Stimulated activated CD8-positive, alpha-beta memory T cell treated with anti-CD3 and anti-CD28 coated beads, Interleukin-4, amount 100 ng/mL, for 1 hour (primary cell): ENCODE results near the gene SPTBN4.
"Not testable (repeated sequence)": the region's sequence is repeated elsewhere in the genome, so short reads cannot be mapped to it uniquely, and the experiment has no call there.

Experiments used
- DNase-seq, 2 donors: peaks; one replicate each; pipeline ENCODE4 v3.0.0-alpha.2; 2020; ENCODE audit warnings: low read depth in 2 of 2, low spot score in 1 of 2

SPTBN4 gene

DNA sequence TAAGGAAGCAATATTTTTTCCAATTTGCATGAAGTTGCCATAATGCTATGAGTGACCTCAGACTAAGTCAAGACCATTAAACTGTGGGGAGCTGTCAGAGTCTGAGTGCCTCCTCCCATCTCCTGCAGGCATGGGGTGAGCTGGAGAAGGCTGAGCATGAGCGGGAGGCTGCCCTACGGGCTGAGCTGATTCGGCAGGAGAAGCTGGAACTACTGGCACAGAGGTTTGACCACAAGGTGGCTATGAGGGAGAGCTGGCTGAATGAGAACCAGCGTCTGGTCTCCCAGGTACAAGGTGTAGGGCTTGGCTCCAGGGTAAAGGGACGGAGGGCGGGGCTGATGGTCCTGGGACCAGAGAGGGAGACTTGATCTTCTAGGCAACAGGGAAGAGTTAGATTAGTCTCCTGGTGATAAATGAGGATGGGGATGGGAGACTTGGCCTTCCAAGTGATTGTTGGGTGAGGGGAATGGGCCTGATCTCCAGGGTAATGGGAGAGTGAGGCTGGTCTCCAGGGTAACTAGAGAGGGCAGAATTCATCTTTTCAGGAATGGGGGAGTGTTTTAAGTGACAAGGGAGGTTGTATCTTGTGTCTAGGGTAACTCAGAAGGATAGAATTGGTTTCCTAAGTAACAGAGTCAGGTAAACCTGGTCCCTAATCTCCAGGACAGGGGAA is 36.0 kb downstream of the SPTBN4 start:
- DNase-seq = no peak

DNA sequence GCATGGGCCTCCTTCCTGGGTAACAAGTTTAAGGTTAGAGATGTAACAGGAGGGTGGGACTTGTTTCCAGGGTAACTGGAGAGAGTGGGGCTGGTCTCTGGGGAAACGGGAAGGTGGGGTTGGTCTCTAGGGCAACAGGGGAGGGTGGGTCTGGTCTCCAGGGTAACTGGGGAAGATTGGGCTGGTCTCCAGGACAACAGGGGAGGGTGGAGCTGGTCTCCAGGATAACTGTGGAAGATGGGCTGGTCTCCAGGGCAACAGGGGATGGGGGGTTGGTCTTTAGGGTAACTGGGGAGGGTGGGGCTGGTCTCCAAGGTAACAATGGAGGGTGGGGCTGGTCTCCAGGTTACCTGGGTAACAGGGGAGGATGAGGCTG is 36.5 kb downstream of the SPTBN4 start:
- DNase-seq = no peak

DNA sequence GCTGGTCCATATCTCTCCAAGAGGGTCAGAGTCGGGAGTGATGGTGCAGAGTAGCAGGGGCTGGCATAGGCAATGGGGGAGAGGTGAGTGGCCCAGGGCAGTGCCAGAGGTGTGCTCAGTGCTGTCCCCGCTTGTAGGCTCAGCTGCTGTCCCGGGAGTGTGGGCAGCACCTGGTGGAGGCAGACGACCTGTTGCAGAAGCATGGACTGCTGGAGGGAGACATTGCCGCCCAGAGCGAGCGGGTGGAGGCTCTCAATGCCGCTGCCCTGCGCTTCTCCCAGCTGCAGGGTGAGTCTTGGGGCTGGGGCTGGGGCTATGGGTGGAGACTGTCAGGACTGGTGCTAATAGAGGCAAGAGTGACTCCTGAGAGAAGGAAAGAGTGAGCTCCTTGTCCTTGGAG is 39.3 kb downstream of the SPTBN4 start:
- DNase-seq = no peak

DNA sequence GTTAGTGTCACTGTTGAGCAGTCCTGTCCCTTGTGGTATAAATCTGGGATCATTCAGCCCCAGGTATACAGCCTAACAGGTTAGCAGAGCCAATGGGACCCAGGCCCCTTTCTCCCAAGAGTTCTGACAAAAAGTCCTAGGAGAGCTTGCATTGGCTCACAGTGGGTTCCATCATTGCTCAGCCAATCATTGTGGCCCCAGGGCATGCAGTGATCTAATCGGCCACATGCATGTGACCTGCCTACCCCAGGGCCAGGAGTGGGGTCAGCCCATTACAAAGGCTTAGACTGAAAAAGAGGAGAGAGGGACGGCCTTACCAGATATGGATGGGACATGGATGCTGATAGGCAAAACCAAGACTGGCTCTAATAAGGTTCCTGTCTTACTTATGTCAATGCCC is 41.1 kb downstream of the SPTBN4 start:
- no peak for DNase-seq

DNA sequence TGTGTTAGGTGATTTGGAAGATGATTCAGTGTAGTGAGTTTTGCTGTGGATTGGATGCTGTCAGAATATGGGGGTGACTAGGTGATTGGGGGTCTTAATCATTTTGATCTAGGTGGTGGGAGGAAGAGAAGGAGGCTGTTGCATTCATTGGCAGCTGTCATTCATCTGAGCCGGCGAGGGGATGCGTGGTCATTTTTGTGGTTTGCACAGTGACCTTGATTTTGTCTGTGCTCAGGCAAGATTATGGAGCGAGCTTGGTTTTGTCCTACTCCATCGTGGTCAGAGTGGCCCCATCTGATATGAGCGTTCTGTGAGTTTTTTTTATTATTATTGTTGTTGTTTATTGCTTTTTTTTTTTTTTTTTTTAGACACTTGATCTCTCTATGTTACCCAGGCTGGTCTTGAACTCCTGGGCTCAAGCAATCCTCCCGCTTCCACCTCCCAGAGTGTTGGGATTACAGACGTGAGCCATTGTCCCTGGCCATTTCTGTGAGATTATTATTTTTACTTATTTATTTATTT is 42.0 kb downstream of the SPTBN4 start:
- no peak for DNase-seq

DNA sequence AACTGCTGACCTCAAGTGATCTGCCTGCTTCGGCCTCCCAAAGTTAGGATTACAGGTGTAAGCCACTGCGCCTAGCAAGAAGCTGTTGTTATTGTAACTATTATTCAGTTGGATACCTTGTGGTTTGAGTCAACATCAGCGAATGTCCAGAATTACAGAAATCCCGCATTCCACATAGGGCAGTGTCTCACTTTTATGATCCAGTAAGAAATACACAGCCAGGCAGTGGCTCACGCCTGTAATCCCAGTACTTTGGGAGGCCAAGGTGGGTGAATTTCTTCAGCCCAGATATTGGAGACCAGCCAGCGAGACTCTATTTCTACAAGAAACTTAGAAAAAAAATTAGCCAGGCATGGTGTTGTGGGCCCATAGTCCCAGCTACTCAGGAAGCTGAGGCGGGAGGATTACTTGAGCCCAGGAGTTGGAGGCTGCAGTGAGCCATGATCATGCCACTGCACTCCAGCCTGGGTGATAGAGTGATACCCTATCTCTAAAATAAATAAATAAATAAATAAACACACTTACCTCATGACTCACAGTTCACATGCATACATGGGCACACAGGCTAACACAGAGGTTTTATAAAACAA is 43.8 kb downstream of the SPTBN4 start:
- DNase-seq = no peak

DNA sequence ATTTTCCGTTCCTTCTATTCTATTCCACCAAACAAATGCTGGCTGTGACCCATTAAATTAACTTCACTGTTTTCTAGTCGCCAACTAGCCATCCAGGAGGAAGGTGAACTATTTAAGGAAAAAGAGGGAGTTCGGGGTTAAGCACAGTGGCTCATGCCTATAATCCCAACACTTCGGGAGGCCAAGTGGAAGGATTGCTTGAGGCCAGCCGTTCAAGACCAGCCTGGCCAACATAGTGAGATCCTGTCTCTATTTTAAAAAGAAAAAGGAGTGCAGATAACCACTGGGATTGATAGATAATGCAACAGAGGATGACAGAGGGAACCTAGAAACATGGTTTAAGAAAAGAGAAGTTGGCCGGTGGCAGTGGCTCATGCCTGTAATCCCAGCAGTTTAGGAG is 44.7 kb downstream of the SPTBN4 start:
- no peak for DNase-seq

DNA sequence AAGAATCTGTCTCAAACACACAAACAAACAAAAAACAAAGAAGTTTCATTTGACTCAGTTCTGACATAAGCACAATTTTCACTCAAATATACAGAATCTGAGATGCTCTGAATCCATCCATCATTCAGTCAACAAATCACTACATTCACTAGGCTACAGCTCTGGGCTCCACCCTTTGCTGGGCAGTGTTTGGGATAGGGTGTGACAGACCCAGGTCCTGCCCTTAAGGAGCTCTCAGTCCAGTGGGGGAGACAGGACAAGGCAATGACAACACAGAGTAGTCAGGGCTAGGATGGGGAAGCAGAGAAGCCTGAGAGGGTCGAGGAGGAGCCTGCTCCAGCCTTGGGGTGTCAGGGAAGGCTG is 45.3 kb downstream of the SPTBN4 start:
- DNase-seq = no peak

DNA sequence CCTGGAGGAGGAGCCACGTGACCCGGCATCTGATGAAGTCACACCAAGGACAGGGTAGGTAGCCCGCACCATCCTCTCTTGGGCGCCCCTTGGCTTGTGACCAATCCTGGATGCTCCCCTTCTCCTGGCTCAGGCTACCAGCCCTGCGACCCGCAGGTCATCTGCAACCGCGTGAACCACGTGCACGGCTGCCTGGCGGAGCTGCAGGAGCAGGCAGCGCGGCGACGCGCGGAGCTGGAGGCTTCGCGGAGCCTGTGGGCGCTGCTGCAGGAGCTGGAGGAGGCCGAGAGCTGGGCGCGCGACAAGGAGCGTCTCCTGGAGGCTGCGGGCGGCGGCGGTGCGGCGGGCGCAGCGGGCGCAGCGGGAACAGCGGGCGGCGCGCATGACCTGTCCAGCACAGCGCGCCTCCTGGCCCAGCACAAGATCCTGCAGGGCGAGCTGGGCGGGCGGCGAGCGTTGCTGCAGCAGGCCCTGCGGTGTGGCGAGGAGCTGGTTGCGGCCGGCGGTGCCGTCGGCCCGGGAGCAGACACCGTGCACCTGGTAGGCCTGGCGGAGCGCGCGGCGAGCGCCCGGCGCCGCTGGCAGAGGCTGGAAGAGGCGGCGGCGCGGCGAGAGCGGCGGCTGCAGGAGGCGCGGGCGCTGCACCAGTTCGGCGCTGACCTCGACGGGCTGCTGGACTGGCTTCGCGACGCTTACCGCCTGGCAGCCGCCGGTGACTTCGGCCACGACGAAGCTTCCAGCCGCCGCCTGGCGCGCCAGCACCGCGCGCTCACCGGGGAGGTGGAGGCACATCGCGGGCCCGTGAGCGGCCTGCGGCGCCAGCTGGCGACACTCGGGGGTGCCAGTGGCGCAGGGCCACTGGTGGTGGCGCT is 45.9 kb downstream of the SPTBN4 start:
- DNase-seq = no peak

DNA sequence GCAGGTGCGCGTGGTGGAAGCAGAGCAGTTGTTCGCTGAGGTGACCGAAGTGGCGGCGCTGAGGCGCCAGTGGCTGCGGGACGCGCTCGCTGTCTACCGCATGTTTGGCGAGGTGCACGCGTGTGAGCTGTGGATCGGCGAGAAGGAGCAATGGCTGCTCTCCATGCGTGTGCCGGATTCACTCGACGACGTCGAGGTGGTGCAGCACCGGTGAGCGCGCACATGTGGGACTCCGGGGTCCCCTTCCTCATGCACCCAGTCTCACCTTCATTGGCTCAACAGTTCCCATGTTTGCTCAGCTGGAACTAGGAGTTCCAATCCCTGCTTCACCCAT is 46.5 kb downstream of the SPTBN4 start:
- no peak for DNase-seq

DNA sequence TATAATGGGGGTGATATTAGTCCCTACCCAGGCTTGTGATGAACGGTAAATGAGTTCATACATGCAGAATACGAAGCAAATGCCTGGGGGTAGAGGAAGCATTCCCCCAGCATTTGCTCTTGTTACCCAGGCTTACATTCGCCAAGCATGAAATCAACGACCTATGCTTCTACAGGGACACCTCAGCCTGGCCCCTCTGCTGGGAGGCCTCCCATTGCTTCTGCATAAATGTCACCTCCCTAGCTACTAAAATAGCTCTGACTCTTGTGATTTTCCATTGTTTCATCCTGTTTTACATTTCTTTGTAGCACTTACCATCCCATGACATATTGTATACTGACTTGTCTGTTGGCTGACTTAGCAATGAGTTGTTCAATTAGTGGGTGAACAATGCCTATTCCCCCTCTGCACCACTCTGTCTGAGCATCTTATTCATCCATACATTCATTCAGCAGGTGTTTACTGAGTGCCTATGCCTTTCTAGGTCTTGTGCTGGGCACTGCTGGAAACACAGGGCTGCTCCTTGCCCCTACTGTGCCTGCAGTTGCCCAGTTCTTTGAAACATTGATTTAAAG is 47.0 kb downstream of the SPTBN4 start:
- DNase-seq = no peak

DNA sequence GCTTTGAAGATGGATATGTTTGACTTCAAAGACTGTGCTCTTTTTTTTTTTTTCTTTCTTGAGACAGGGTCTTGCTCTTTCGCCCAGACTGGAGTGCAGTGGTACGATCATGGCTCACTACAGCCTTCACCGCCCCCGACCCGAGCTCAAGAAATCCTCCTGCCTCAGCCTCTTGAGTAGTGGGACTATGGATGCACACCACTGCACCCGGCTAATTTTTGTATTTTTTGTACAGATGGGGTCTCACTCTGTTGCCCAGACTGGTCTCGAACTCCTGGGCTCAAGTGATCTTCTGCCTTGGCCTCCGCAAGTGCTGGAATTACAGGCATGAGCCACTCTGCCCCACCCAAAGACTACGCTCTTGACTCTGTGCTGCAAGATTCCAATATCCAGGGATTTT is 50.4 kb downstream of the SPTBN4 start:
- no peak for DNase-seq

DNA sequence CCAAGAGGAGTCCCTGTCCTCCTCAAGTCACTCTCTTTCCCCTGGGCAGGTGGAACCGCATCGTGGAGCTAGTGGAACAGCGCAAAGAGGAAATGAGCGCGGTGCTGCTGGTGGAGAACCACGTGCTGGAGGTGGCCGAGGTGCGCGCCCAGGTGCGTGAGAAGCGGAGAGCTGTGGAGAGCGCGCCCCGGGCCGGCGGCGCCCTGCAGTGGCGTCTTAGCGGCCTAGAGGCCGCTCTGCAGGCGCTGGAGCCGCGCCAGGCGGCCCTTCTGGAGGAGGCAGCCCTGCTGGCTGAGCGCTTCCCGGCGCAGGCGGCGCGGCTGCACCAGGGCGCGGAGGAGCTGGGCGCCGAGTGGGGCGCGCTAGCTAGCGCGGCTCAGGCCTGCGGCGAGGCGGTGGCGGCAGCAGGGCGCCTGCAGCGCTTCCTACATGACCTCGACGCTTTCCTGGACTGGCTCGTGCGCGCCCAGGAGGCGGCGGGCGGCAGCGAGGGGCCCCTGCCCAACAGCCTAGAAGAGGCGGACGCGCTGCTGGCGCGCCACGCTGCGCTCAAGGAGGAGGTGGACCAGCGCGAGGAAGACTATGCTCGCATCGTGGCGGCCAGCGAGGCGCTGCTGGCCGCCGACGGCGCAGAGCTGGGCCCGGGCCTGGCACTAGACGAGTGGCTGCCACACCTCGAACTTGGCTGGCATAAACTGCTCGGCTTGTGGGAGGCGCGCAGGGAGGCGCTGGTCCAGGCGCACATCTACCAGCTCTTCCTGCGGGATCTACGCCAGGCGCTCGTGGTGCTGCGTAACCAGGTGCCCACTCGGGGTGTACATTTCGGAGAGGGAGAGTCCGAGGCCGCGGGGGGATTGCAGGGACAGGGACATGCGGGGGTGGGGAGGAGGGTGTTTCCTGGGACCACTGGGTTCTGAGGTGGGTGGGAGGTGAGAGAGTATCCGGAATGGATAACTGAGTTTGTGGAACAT is 52.8 kb downstream of the SPTBN4 start:
- DNase-seq = no peak

DNA sequence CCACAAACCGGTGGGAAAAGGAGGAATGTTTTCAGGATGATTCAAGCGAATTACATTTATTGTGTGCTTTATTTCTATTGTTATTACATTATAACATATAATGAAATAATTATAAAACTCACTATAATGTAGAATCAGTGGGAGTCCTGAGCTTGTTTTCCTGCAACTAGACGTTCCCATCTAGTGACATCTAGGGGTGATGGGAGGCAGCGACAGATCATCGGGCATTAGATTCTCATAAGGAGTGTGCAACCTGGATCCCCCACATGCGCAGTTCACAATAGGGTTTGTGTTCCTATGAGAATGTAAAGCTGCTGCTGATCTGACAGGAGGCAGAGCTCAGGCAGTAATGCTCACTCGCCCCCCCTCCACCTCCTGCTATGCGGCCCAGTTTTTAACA is 54.5 kb downstream of the SPTBN4 start:
- no peak for DNase-seq

DNA sequence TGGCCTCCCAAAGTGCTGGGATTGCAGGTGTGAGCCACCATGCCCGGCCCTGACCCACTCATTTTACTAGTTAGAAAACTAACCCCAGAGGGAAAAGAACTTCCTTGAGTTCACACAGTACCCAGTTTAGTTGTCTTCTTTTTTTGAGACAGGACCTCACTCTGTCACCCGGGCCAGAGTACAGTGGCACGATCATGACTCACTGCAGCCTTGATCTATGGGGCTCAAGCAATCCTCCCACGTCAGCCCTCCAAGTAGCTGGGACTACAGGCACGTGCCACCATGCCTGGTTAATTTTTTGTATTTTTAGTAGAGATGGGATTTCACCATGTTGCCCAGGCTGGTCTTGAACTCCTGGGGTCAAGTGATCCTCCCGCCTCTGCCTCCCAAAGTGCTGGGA is 55.1 kb downstream of the SPTBN4 start:
- not testable (repeated sequence) for DNase-seq

DNA sequence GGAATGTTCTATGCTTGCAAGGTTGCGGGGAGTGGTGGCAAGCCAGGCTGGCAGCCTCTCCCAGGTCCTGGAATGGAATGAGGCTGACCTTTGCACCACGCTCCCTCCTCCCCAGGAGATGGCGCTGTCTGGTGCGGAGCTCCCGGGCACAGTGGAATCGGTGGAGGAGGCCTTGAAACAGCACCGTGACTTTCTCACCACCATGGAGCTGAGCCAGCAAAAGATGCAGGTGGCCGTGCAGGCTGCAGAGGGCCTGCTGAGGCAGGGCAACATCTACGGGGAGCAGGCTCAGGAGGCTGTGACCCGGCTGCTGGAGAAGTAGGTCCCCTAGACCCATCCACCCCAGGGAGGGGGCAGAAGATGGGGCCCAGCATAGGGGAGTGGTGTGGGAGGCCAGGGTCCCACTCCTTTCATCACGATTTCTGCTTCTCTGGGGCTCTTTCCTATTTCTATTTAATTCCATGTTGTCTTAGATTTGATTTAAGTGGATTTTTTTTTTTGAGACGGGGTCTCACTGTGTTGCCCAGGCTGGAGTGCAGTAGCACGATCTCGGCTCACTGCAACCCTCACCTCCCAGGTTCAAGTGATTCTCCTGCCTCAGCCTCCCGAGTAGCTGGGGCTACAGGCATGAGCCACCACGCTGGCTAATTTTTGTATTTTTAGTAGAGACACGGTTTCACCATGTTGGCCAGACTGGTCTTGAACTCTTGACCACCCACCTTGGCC is 56.7 kb downstream of the SPTBN4 start:
- no peak for DNase-seq

DNA sequence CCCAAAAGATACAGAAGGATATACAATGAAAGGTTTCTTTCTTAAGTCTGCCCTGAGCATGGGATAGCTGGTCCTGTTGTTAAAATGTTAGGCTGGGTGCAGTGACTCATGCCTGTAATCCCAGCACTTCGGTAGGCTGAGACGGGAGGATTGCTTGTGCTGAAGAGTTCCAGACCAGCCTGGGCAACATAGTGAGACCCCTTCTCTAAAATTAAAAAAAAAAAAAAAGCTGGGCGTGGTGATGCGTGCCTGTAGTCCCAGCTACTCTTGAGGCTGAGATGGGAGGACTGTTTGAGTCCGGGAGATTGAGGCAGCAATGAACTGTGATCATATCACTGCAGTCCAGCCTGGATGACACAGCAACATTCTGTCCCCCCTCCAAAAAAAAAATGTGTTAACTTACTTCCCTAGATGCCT is 57.3 kb downstream of the SPTBN4 start:
- no peak for DNase-seq

DNA sequence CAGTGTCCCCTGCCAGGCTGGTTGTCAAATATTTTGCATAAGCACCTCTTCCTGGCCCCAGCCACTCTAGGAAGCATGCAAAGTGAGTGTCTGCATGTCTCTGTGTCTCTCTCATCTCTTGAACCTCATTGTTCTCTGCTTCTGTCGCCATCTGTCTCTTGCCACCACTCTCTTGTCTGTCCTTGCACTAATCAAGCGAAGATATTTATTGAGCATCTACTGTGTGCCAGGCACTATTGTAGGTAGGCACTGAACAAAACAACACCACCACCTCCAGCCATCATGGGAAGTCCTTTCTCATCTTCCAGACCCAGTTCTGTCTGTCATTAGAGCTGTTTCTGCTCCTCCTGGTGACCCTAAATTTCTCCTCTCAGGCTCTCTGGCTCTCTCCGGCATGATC is 57.9 kb downstream of the SPTBN4 start:
- no peak for DNase-seq

DNA sequence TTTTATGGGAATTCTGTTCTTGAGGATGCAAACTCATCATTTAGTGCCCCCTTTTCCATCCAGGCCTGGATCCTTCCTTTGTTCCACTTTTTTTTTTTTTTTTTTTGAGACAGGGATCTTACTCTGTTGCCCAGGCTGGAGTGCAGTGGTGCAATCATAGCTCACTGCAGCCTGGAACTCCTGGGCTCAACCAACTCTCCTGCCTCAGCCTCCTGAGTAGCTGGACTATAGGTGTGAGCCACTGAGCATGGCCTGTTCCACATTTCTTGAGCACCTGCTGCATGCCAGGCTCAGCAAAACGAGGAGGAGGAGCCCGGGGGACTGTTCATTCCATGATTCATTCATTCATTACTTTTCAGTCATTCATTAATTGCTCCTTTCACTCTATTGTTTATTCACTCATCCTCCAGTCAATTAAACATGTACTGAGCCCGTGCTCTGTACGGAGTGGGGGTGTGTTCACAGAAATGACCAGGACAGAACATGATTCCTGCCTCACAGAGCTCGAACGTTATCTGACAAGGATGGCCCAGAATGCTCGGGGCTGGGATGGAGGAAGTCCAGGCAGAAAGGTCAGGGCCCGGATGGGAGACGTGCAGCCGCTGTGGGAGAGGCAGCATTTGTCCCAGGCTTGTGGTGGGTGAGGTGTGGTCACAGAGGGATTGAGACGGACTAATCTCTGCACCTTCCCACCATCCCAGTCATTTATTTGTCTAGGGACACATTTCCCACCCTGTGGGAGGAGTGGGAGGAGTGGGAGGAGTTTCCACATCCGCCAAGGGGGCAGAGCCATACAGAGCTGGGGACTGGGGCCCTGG is 58.6 kb downstream of the SPTBN4 start:
- no peak for DNase-seq
